CD4-positive, alpha-beta T cell treated with Interleukin-2 at 100 ng/mL for 4 hours (primary cell): Measurements from ENCODE around the gene WDR64.
"Not testable (repeated sequence)": the region's sequence is repeated elsewhere in the genome, so short reads cannot be mapped to it uniquely, and the experiment has no call there.

Experiments
- DNase-seq: peaks from one replicate; pipeline ENCODE4 v3.0.0-alpha.2; 2020; ENCODE audit warnings: low spot score

Gene WDR64

DNA sequence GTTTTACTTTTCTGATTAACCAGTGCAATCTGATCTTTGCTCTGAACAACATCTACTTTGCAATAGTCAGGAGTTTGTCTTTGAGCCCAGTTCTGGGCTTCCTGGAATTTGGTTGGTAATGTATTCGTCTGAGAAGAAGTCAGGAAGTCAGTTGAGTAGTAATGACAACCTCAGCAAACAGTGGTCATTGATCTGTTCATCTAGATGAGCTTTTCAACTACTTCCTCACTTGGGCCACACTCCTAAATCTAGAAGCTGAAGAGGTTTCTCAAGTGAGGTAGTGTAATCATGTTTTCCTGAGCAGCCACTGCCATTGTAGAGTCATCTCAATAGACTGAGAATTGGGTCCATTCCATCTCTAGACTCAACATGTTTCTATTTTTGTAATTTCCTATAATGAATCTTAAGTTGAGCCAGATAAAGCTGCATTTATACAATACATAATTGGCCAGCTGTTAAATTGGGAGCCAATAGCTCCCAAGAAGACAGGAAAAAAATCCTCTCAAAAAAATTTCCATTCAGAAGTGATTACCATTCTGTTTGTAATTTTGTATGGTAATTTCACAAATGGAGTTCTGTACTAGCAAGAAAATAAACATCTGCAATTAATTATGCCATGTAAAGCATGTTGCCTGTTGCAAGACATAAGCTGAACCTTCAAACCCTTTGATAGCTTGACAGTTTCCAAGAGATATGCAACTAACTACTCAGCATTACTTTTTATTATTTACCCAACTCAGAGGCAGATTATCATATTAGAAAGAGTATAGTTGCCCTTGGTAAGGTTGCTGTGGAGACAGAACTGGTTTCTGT, 49.6 kb downstream of the WDR64 start:
- DNase-seq: no peak

DNA sequence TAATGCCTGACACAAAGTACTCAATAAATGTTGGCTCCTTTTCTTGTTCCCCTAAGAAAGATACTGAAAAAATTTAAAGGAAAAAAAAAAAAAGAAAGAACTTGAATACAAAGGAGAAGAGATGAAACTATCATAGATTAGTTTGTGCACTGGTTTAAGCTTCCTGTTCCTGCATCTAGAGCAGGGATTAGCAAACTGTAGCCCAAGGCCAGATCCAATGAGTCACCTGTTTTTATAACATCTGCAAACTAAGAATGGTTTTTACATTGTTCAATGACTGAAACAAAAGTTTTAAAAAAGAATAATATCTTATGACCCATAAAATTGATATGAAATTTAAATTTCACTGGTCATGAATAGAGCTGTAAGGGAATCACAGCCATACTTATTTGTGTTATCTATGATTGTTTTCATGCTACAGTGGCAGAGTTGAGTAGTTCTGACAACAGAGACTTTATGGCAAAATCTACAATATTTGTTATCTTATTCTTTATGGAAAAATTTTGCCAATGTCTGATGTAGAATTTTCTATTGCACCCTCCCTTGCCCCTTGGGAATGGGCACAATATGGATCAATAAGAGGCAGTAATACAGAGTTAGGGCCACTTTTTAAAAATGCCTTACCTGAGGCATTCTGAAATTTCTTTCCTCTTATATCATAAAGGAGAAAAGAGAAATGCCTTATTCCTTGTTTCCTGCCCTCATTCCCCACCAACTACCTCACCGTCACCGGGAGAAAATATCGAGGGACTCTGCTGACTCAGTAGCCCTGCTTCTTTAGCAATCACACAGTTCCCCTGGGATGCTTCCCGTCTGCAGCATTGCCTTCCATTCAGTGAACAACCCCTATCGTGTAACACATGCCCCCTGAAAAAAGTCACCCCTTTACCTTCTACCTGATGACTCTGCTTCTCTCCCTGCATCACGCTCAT, 50.6 kb downstream of the WDR64 start:
- DNase-seq: no peak

DNA sequence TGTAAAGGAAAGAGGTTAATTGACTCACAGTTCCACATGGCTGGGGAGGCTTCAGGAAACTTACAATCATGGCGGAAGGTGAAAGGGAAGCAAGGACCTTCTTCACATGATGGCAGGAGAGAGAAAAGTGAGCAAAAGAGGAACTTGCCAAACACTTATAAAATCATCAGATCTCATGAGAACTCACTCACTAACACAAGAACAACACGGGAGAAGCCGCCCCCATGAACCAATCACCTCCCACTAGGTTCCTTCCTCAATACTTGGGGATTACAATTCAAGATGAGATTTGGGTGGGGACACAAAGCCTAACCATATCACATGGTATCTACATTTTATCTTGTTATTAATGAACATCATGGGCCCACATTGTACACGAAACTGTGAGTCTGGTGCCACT, 51.7 kb downstream of the WDR64 start:
- DNase-seq: not testable (repeated sequence)

DNA sequence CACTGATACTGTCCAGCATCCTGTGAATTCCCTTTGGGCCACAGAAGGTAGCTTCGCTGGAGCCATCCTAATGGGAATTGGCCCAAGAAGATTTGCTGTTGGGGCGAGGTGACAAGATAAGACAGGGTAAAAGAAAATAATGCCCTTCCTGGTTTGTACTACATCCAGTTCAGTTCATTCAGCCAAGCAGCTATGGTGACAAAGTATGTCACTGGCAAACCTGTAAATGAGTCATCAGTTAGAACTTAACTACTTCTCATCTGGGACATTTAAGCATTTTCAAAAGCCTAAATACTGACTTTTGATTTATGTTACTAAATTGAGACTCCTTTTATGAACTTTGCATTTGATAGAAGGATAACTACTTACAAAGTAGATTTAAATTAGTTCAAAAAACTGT, 54.2 kb downstream of the WDR64 start:
- peak; percentile 20 for DNase-seq

DNA sequence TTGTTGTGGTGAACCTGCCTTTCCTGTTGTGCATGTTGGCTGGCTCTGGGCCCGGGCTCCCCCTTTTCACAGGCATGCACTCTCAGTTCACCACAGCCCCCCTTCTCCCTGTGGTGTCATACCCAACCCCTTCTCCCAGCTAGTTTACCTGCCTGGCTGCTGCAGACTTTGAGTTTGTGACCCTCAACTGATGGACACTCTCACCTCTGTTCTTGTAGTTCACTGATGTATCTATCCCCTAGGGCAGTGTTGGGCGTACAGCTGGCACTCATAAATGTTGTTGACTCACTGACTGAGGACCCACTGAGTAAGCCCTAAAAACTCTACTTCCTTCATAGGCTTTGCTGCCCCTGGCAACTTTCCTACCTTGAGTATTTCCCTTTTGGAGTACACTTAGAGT, 54.9 kb downstream of the WDR64 start:
- peak; percentile 11 for DNase-seq

DNA sequence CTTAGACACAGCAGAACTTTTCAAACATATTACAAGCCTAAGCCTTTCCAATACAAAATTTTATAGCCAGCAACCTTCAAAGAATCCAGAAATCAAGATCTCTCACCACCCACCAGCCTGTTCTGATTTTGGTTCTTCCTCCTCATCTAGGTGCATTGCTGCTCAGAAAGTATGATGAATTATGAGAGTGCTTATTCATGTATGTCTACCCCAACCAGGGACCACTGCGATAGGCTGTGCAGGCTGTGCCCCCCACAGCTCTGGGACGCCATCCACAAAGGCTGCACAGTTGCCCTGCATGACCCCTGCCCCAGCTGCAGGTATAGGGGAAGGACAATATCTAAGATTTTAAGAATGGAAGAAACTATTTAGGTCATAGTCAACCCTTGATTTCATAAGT, 55.4 kb downstream of the WDR64 start:
- no peak for DNase-seq

DNA sequence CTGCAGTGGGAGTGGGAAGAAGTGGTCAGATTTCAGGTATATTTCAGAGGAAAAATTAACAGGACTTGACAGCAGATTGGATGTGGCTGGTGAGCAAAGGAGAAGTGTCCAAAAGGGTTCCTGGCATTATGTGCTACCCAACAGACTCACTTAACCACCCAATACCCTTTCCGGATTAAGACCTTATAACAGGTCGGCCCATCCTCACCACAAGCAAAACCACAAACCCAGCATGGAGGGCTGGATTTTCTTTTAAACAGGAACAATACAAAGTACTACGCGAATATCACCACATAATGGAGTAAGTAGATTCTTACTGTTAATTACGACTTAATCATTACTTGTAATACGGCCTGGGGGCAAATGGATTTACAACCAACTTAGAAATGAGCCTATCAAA, 59.2 kb downstream of the WDR64 start:
- DNase-seq: no peak

DNA sequence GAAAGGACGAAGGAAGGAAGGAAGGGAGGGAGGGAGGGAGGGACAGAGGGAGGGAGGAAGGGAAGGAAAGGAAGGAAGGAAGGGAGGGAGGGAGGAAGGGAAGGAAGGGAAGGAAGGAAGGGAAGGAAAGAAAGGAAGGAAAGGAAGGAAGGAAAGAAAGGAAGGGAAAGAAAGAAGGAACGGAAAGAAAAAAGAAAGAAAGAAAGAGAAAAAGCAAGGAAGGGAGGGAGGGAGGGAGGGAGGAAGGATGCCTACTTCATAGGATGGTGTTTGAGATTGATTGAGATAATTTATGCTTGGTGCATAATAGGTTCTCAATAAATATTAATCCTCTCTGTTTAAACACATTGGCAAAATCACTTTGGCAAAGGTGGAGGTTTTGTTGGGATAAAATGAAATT, 61.2 kb downstream of the WDR64 start:
- no peak for DNase-seq

DNA sequence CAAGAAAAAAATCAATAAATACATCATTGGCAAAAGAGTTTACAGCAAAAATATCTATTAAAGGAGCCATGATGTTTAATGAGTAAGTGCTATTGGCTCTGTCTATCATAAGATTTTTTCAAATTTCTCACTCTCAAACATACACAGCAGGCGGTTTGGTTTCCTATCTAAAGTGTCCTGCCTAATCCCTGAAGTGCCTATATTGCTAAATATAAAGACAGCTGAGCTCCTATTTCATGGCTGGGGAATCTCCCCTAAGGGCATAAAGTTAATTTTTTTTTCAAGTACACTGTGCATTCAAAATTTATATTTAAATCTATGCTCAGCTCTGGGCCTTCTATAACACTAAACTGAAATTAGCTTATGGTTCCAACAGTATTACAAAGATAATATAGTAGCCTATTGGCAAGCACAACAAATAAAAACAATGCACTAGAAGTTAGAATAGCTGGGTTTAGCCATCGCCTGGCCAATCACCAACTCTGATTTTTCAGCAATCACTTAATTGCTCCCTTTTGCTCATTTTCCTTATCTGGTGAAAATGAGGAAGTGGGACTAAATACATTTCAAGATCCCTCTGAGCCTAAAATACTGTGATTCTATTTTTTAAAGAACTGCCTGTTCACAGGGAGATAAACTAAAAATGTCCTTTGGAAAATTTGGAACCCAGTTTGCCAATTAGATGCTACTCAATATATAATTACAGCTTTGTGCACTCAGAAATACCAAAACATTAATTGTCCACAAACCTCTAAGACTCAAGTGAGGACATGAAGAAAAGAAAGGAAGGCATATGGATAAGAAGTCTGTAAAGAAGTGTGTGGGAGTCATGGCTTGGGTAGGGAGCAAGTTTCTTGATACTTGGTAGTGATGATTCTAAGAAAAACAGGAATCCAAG, 62.5 kb downstream of the WDR64 start:
- no peak for DNase-seq

DNA sequence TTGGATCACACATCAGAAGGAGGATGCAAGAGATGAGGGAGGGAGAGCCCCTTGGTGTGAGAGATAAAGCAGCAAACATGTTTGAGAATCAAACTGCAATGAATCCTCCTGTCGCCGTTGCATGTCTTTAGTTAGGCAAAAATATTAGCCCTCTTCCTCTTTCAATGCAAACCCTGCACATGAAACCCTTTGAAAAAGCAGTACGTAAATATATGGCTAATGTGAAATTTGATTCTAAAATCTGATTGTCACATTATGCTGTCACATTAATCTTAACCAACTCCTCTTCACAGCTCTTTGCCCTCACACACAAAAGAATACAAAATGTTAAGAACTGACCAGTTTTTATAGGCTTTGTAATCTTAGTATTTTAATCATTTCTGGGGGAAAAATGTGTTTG, 63.4 kb downstream of the WDR64 start:
- DNase-seq: no peak

DNA sequence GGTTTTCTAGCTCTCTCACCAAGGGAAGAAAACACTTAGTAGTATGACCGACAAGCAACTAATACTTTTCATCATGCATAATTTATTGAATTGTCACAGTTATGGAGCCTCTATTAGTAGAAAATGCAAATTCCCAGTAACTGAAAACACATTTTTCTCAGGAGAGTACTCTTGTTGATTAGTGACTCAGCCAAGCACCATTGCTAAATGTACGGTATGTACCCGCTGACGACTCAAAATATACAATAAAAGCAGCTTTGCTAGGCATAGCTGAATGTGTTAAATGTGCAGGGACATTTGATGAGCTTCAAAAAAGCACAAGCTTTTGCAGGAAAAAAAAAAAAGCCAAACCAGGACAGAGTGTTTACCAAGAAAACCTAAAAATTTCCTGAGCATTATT, 63.9 kb downstream of the WDR64 start:
- DNase-seq: no peak

DNA sequence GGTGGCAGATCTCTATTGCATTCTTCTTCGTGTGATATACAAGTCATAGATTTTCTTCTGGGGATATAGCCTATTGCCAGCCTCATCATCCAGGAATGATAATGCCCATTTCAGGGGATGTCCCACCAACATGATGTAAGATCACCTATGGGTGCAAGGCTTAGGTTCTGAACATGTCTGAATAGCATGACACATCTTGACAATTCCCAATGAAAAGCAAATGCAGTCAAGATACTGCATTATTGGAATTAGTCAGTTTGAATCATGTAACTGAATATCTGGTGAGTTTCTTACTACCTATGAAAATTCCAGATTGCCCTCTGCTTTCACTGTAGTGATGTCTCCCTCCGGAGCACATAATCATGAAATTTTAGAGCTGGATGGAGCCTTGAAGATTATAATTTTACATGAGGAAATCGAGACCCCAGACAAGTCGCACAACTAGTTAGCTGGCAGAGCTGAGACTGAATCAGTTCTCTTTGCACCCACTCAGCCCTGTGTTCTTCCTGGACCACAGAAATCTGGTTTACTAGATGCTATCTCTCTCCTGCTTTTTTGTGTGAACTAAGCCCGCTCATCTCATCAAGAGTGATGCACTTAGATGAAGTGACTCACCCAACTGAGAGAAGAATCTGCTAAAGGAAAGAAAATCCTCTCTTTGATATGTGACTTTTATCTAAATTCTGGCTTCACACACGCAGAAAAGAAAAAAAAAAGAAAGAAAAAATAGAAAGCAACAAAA, 65.0 kb downstream of the WDR64 start:
- DNase-seq: peak; percentile 13

DNA sequence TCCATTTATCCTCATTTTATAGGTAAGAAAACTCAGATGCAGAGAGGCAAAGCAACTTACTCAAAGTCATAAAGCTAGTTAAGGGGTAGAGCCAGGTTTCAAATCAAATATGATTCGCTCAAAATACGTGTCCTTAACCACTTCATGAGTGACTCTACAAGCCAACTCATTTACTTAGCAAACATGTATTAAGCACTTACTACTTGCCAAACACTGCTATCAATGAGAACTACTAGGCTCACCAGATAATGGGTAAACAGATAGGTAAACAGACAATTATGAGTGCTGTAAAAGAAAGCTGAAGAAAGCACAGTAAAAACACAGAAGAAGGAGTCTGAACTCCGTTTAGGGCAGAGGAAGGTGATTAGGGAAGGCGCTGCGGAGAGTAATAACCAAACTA, 65.9 kb downstream of the WDR64 start:
- no peak for DNase-seq

DNA sequence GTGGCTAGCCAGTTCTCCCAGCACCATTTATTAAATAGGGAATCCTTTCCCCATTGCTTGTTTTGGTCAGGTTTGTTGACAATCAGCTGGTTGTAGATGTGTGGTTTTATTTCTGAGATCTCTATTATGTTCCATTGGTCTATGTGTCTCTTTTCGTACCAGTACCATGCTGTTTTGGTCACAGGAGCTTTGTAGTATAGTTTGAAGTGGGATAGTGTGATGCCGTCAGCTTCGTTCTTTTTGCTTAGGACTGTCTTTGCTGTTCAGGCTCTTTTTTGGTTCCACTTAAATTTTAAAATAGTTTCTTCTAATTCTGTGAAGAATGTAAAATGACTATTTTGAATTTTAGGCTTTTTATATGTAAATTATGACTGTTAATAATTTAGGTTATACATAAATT, 68.9 kb downstream of the WDR64 start:
- no peak for DNase-seq

DNA sequence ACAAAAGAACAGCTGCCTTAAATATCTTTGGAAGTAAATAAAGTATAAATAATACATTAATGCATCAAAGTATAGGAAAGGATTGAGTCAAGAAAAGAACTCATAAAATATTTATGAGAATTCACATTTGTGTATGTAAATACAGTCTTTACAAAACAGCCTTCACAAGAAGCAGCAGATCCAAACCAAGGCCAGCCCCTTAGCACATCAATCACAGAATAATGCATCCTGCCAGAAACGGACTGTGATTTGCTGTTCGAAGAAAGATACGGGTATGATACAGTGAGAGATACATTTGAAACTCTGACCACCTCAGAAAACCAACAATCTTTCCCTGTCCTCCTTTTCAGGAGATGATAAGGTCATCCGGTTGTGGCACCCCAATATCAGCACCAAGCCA, 70.9 kb downstream of the WDR64 start:
- no peak for DNase-seq

DNA sequence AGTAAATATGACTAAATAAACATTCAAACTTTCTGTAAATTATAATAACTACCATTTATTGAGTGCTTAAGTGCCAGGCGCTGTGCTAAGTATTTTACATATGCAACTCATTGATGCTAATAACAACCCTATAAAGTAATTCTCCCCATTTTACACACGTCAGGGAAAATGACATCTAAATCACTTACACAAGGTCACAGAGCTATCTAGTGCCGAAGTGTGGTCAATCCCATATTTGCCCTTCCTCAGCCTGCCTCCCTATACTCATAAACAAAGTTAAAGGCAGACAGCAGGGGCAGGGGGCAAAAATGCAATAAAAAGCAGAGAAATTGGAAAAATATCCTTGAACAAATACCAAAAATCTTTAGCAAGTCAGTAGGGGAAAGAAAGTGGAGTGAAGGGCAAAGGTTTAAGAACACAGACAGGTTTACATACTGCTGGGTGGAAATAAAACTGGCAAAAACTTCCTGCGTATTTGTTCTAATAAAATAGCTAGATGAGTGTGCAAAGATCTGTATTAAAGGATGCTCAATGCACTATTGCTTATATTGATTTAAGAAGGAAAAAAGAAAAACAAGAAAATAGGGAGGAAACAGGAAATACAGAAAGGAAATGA, 72.8 kb downstream of the WDR64 start:
- no peak for DNase-seq

DNA sequence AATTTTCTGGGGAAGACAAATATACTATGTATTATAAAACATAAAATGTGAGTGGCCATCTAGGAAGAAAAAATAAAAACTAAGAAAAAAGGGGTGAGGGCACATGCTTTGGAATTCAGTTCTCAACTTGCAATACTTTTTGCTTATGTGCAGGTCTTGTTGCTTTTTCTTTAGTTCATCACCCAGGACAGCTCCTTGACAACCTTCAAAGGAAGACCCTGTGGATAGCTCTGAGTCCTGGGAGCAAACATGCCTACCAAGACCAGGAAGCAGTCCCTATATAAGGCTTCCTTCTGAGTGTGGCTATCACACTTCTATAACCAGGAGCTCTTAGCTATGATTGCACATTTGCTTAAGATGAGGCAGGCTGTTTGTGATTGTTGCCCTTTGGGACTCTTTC, 78.0 kb downstream of the WDR64 start:
- no peak for DNase-seq

DNA sequence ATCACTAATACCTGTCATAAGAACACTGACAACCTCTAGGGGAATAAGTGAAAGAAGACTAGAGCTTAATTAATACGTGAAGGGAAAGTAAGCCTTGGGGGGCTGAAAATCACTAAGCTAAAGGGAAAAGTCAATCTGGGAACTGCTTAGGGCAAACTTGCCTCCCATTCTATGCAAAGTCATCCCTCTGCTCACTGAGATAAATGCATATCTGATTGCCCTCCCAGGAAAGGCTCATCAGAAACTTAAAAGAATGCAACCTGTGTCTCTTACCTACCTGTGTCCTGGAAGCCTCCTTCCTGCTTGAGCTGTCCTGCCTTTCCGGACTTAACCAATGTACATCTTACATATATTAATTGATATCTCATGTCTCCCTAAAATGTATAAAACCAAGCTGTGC, 81.8 kb downstream of the WDR64 start:
- no peak for DNase-seq

DNA sequence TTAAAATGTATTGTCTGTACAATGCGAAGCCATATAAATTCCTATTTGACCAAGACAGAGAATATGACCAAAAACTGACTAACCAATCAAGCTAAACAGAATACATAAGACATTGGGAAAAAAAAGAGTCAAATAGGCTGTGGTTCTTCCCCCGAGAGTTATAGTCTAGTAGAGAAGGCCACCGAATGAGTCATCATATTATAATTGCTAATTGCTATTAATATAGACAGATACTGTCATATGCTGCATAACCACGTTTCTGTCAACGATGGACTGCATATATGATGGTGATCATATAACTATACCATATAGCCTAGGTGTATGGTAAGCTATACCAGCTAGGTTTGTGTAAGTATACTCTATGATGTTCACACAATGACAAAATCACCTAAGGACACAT, 82.5 kb downstream of the WDR64 start:
- no peak for DNase-seq

DNA sequence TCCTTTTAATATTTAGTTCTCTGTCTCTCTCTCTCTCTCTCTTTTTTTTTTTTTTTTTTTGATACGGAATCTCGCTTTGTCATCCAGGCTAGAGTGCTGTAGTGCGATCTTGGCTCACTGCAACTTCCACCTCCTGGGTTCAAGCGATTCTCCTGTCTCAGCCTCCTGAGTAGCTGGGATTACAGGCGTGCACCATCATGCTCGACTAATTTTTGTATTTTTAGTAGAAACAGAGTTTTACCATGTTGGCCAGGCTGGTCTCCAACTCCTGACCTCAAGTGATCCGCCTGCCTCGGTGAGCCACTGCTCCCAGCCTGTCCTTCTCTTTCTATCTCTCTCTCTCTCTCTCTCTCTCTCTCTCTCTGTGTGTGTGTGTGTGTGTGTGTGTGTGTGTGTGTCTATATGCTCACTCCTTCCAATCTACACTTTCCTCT, 83.4 kb downstream of the WDR64 start:
- not testable (repeated sequence) for DNase-seq

DNA sequence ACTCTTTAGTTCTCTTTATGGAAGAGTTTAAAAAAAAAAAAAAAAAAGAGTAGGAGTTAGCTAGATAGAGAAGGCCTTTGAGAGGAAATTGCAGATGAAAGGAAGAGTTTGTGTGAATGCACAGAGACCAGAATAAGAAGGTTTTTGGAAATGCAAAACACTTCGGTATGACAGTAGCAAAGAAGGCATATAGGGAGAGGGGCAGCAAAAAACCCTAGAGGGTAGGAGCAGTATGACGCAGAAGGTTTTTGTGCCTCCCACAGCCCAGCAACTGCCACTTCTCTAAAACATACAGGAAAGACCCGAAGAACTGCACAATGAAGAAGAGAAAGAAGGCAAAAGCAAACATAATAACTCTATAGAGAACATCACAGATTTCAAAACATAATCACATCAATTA, 84.3 kb downstream of the WDR64 start:
- no peak for DNase-seq
